RWPE2 (cell line): ENCODE measurements around the gene SPACA6.
A peak's percentile ranks its signal among the peaks of the same experiment; 100 is the strongest.

ENCODE experiments used
- ATAC-seq: fragments of 200-7000 bp; cut with Tn5 transposase; 3 replicates; pipeline ENCODE4 v1.9.1; 2021; ENCODE audit warnings: low read depth
- DNase-seq: peaks from one replicate; pipeline ENCODE4 v3.0.0-alpha.2; 2020; ENCODE audit warnings: low spot score
- H3K27ac ChIP-seq: fragments of 450-650 bp; 2 replicates; pipeline ENCODE4 v1.5.1; 2017; ENCODE audit warnings: mild to moderate bottlenecking; ENCODE audit not compliant: poor library complexity, severe bottlenecking
- H3K27me3 ChIP-seq: fragments of 250-450 bp; sonication (Bioruptor Pico); 2 replicates; pipeline ENCODE4 v1.5.1; 2021; ENCODE audit warnings: mild to moderate bottlenecking, moderate library complexity; ENCODE audit not compliant: insufficient read depth, poor library complexity, severe bottlenecking
- H3K36me3 ChIP-seq: fragments of 250-450 bp; sonication (Bioruptor Pico); 2 replicates; pipeline ENCODE4 v1.5.1; 2020; ENCODE audit warnings: low read depth, mild to moderate bottlenecking, moderate library complexity
- H3K4me1 ChIP-seq: fragments of 250-450 bp; sonication (Bioruptor Pico); 2 replicates; pipeline ENCODE4 v1.5.1; 2021; ENCODE audit warnings: mild to moderate bottlenecking, moderate library complexity; ENCODE audit not compliant: insufficient read depth, poor library complexity, severe bottlenecking
- H3K4me3 ChIP-seq: fragments of 250-450 bp; sonication (Bioruptor Pico); 2 replicates; pipeline ENCODE4 v1.5.1; 2021; ENCODE audit warnings: mild to moderate bottlenecking, moderate library complexity; ENCODE audit not compliant: severe bottlenecking
- H3K9me3 ChIP-seq: fragments of 250-450 bp; sonication (Bioruptor Pico); 2 replicates; pipeline ENCODE4 v1.5.1; 2021; ENCODE audit warnings: mild to moderate bottlenecking, moderate library complexity; ENCODE audit not compliant: severe bottlenecking
- CTCF ChIP-seq: fragments of 450-650 bp; IDR thresholded peaks from one replicate; pipeline ENCODE4 v1.5.1; 2017; ENCODE audit warnings: mild to moderate bottlenecking, moderate library complexity; ENCODE audit not compliant: poor library complexity, severe bottlenecking

The SPACA6 gene

GRCh38 chr19:51719251-51719988, 26.3 kb downstream of the SPACA6 start:
- no peaks in the 10 kb centered on the region for H3K36me3 ChIP-seq
- H3K4me1 ChIP-seq, result no peaks in the 10 kb centered on the region
- H3K4me3 ChIP-seq, result no peak overlapping the region
- H3K27me3 ChIP-seq, result peaks cover 44% of the 10 kb centered on the region
- H3K27ac ChIP-seq, result no peak overlapping the region
- H3K9me3 ChIP-seq, result no peaks in the 10 kb centered on the region
- DNase-seq, result no peak
- peak; percentile 31; the same call in 1 of the 3 replicates for ATAC-seq
- TF ChIP-seq CTCF, result no peak

GRCh38 chr19:51721905-51722304, 28.8 kb downstream of the SPACA6 start:
- no peak for TF ChIP-seq CTCF
- peaks cover 44% of the 10 kb centered on the region for H3K27me3 ChIP-seq
- no peak overlapping the region for H3K4me3 ChIP-seq
- no peaks in the 10 kb centered on the region for H3K9me3 ChIP-seq
- no peaks in the 10 kb centered on the region for H3K36me3 ChIP-seq
- ATAC-seq (no peak), DNase-seq (no peak)
- H3K4me1 ChIP-seq, result peaks cover 6% of the 10 kb centered on the region
- no peak overlapping the region for H3K27ac ChIP-seq

- Histone ChIP-seq H3K27ac (no peak overlapping the region), H3K27me3 (peaks cover 41% of the 10 kb centered on the region), H3K4me1 (peaks cover 12% of the 10 kb centered on the region), H3K9me3 (no peaks in the 10 kb centered on the region), H3K36me3 (no peaks in the 10 kb centered on the region), H3K4me3 (no peak overlapping the region)
- ATAC-seq, result no peak
- no peak for TF ChIP-seq CTCF
- no peak for DNase-seq
Observed at GRCh38 chr19:51722492-51722891, 29.4 kb downstream of the SPACA6 start.

GRCh38 chr19:51724543-51724942, 31.4 kb downstream of the SPACA6 start:
- Histone ChIP-seq H3K9me3 (no peaks in the 10 kb centered on the region), H3K27me3 (peaks cover 20% of the 10 kb centered on the region), H3K4me1 (peaks cover 13% of the 10 kb centered on the region), H3K4me3 (no peak overlapping the region), H3K27ac (no peak overlapping the region), H3K36me3 (no peaks in the 10 kb centered on the region)
- DNase-seq (no peak), ATAC-seq (no peak)
- TF ChIP-seq CTCF, result no peak

GRCh38 chr19:51726049-51726448, 32.9 kb downstream of the SPACA6 start:
- TF ChIP-seq CTCF, result no peak

More at GRCh38 chr19:51726049-51726448, 32.9 kb downstream of the SPACA6 start:
- Histone ChIP-seq H3K4me3 (no peak overlapping the region), H3K36me3 (no peaks in the 10 kb centered on the region), H3K27ac (peak overlapping the region; percentile 58), H3K9me3 (no peaks in the 10 kb centered on the region), H3K4me1 (peaks cover 13% of the 10 kb centered on the region), H3K27me3 (peaks cover 6% of the 10 kb centered on the region)
- ATAC-seq (peak; percentile 99), DNase-seq (peak; percentile 93)
